ENCODE measurements around the gene IDH2.

DNA sequence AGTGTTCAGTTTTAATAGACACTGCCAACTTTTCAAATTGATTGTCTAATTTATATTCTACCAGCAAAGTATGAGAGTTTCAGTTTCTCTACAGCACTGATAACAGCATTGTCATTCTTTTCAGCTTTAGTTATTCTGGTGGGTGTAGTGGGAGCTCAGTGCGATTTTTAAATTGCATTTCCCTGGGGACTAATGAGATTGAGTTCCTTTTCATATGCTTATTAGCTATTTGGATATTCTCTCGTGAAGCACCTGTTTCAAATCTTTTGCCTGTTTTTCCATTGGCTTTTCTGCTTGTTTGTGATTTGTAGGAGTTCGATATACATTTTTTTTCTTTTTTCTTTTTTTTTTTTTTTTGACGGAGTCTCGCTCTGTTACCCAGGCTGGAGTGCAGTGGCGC is 18.8 kb upstream of the IDH2 start:
- TF ChIP-seq, protein P1, sequence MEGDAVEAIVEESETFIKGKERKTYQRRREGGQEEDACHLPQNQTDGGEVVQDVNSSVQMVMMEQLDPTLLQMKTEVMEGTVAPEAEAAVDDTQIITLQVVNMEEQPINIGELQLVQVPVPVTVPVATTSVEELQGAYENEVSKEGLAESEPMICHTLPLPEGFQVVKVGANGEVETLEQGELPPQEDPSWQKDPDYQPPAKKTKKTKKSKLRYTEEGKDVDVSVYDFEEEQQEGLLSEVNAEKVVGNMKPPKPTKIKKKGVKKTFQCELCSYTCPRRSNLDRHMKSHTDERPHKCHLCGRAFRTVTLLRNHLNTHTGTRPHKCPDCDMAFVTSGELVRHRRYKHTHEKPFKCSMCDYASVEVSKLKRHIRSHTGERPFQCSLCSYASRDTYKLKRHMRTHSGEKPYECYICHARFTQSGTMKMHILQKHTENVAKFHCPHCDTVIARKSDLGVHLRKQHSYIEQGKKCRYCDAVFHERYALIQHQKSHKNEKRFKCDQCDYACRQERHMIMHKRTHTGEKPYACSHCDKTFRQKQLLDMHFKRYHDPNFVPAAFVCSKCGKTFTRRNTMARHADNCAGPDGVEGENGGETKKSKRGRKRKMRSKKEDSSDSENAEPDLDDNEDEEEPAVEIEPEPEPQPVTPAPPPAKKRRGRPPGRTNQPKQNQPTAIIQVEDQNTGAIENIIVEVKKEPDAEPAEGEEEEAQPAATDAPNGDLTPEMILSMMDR (IDR thresholded peaks at IDR 0.05): no peak
- TF ChIP-seq POLR2A (IDR thresholded peaks at IDR 0.05): no peak
- no peak for TF ChIP-seq POLR2AphosphoS5 (IDR thresholded peaks at IDR 0.05)
